Left lung (tissue), 10 donors: Measurements from ENCODE around the gene ASXL1. TPM values are rescaled to one million over a fixed set of nuclear protein-coding genes. Genes with fewer than 3 reads are reported as not detected.

Experiments
- ATAC-seq: fragments of 200-7000 bp; cut with Tn5 transposase; one replicate; pipeline ENCODE4 v1.9.1; 2020; ENCODE audit warnings: moderate library complexity
- DNase-seq, 4 donors: peaks; one replicate each; pipeline ENCODE4 v3.0.0-alpha.2; 2013 to 2020
- H3K27ac ChIP-seq, 2 donors: fragments of 200-600 bp; sonication (generic) in 1 of 2; one replicate each; pipeline versions ENCODE4 v1.5.0 to v1.8.0; 2020 to 2021
- H3K27me3 ChIP-seq, 2 donors: fragments of 200-600 bp; sonication (generic) in 1 of 2; one replicate each; pipeline versions ENCODE4 v1.5.0 to v1.8.0; 2020 to 2021
- H3K36me3 ChIP-seq, 2 donors: fragments of 200-600 bp; sonication (generic) in 1 of 2; one replicate each; pipeline versions ENCODE4 v1.5.0 to v1.8.0; 2020 to 2021
- H3K4me1 ChIP-seq, 2 donors: fragments of 200-600 bp; one replicate each; pipeline ENCODE4 v1.8.0; 2021
- H3K4me3 ChIP-seq, 2 donors: fragments of 200-600 bp; sonication (generic) in 1 of 2; one replicate each; pipeline versions ENCODE4 v1.5.0 to v1.8.0; 2020 to 2021; ENCODE audit warnings: mild to moderate bottlenecking in 1 of 2
- H3K9me3 ChIP-seq, 2 donors: fragments of 200-600 bp; sonication (generic) in 1 of 2; one replicate each; pipeline versions ENCODE4 v1.5.0 to v1.8.0; 2020 to 2021
- CTCF ChIP-seq, 2 donors: fragments of 200-600 bp; sonication (generic) in 1 of 2; IDR thresholded peaks; one replicate each; pipeline versions ENCODE4 v1.5.0 to v1.8.0; 2021; ENCODE audit warnings: antibody characterized with exemption in 2 of 2
- intact Hi-C, 2 donors: fragments of 100-400 bp; cut with DNase I; formaldehyde crosslinking; loops; one replicate each; pipeline versions ENCODE4 v1.11.2 to v1.14.2; 2022
- polyA plus RNA-seq, 6 donors: library from polyadenylated mRNA; unstranded; fragments of 120-200 nt; gene quantifications; one replicate each; pipeline ENCODE4 v1.2.1, GENCODE V29; 2013; ENCODE audit not compliant: insufficient read length in 6 of 6
- total RNA-seq, 2 donors: library from RNA; stranded (reverse); fragmentation: NEBNext Ultra II Directional; extraction: Animal tissue kit (Norgen Biotek cat#: 25700); gene quantifications; one replicate each; pipeline ENCODE4 v1.2.1, GENCODE V29; 2021
- donor health status: DM: no; HTN: yes; CAD: no.
- donor health status: DM: no; HTN: no; CAD: no.

ASXL1 gene
- total and polyA plus RNA-seq, 8 donors = 51.1 to 90.0 (median 81.1) TPM

DNA sequence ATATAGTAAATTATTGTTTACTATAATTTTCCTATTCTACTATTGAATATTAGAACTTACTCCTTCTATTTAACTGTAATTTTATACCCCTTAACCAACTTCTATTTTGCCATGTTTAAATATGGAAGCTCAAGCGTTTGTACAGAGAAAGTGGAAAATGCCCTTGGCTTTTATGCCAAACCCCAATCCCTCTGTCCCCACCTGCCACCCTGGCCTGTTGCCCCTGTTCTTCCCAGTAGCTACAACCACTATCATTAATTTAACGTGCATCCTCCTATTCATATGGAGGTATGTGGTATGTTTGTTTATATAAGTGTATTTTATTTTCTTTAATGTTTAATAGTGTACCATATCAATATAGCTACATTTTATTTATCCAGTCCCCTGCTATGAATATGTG lies 58.1 kb downstream of the ASXL1 start:
- ATAC-seq = no peak

DNA sequence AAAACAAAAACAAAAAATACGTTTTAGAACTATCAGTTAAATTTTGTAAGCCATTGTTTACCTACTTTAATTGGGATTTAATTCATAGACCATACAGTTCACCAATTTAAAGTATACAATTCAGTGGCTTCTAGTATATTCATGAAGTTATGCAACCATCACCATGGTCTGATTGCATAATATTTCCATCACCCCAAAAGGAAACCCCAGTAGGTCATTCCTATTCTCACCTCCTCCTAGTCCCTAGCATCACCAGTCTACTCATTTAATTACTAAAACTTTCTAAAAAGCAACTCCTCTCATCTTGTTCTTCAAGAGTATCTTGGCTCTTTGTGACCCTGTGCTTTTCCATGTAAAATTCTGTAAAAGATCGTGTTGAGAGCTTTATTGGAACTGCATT lies 60.2 kb downstream of the ASXL1 start:
- Histone ChIP-seq H3K4me3 (no peak overlapping the region), H3K36me3 (no peaks in the 10 kb centered on the region), H3K9me3 (no peaks in the 10 kb centered on the region), H3K4me1 (peaks cover 0 to 21% of the 10 kb centered on the region in 2 donors), H3K27me3 (no peaks in the 10 kb centered on the region), H3K27ac (no peak overlapping the region)
- no peak for ATAC-seq
- intact Hi-C loops = no loop called here
- DNase-seq = no peak
- TF ChIP-seq CTCF (IDR thresholded peaks at IDR 0.05) = no peak

More for the DNA sequence above, 58.1 kb downstream of the ASXL1 start:
- no peak for TF ChIP-seq CTCF (IDR thresholded peaks at IDR 0.05)
- Histone ChIP-seq H3K36me3 (no peaks in the 10 kb centered on the region), H3K4me1 (peaks cover 0 to 30% of the 10 kb centered on the region in 2 donors), H3K27me3 (no peaks in the 10 kb centered on the region), H3K4me3 (no peak overlapping the region), H3K9me3 (no peaks in the 10 kb centered on the region), H3K27ac (no peak overlapping the region)
- intact Hi-C loops = no loop called here
- no peak for DNase-seq

DNA sequence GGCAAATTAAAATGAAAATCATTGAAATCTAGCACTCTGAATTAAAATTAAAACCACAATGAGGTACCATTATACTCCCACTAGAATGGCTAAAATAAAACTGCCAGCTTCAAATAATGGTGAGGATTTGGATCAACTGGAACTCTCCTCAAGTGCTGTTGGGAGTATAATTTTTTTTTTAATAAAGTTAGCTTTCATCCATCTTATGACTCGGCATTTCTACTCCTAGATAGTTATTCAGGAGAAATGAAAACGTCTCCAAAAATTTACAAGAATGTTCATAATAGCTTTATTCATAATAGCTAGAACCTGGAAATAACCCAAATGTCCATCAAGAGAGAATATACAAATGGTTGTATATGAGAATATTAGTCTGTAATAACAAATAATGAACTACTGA lies 63.2 kb downstream of the ASXL1 start:
- no peak for ATAC-seq
- TF ChIP-seq CTCF (IDR thresholded peaks at IDR 0.05) = no peak

DNA sequence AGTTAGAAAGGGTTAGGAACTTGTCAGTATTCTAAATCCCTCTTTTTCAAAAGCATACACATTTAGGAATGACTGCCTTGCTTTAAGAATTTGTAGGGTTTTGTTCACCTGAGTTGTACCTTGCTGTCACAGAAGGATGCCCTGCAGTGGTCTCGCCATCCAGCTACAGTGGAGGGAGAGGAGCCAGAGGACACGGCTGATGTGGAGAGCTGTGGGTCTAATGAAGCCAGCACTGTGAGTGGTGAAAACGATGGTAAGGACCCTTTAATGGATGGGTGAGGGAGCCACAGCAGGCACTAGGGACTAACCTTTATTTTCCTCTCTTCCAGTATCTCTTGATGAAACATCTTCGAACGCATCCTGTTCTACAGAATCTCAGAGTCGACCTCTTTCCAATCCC lies 69.9 kb downstream of the ASXL1 start:
- intact Hi-C loops = no loop called here
- TF ChIP-seq CTCF (IDR thresholded peaks at IDR 0.05) = no peak
- H3K4me1 ChIP-seq = peaks cover 0 to 6% of the 10 kb centered on the region in 2 donors
- peaks cover 7 to 58% of the 10 kb centered on the region in 2 donors for H3K36me3 ChIP-seq
- DNase-seq = no peak
- no peak for ATAC-seq
- H3K4me3 ChIP-seq = no peak overlapping the region
- H3K27me3 ChIP-seq = no peaks in the 10 kb centered on the region
- H3K9me3 ChIP-seq = no peaks in the 10 kb centered on the region
- H3K27ac ChIP-seq = no peak overlapping the region

More for the DNA sequence above, 63.2 kb downstream of the ASXL1 start:
- Histone ChIP-seq H3K27me3 (no peaks in the 10 kb centered on the region), H3K9me3 (no peaks in the 10 kb centered on the region), H3K4me3 (no peak overlapping the region), H3K36me3 (no peaks in the 10 kb centered on the region), H3K4me1 (peaks cover 0 to 10% of the 10 kb centered on the region in 2 donors), H3K27ac (no peak overlapping the region)
- intact Hi-C loops = no loop called here
- DNase-seq = no peak

GRCh38 chr20:32429343-32429742 lies 71.2 kb downstream of the ASXL1 start:
- no peak overlapping the region for H3K27ac ChIP-seq
- peaks cover 7 to 72% of the 10 kb centered on the region in 2 donors for H3K36me3 ChIP-seq
- H3K4me1 ChIP-seq = no peaks in the 10 kb centered on the region
- ATAC-seq (no peak), DNase-seq (no peak)
- intact Hi-C loops = no loop called here
- H3K4me3 ChIP-seq = no peak overlapping the region
- H3K27me3 ChIP-seq = no peaks in the 10 kb centered on the region
- H3K9me3 ChIP-seq = no peaks in the 10 kb centered on the region
- TF ChIP-seq CTCF (IDR thresholded peaks at IDR 0.05) = no peak
